Cardiac muscle cell (in vitro differentiated cells and primary cell): ENCODE measurements around the gene FBXW5. TPM values are rescaled to one million over a fixed set of nuclear protein-coding genes. Genes with fewer than 3 reads are reported as not detected.

Experiments used
- DNase-seq, 2 donors: peaks; one replicate each; pipeline versions ENCODE4 v3.0.0 to v3.0.0-alpha.2; 2010 to 2017; ENCODE audit warnings: low read depth in 1 of 2, low spot score in 1 of 2
- H3K27ac ChIP-seq: fragments of 200-600 bp; sonication (generic); 2 replicates; pipeline ENCODE4 v1.5.1; 2016
- H3K27me3 ChIP-seq: fragments of 200-600 bp; sonication (generic); 2 replicates; pipeline ENCODE4 v1.6.0; 2016; ENCODE audit warnings: control low read depth
- H3K36me3 ChIP-seq: fragments of 200-600 bp; sonication (generic); 2 replicates; pipeline ENCODE4 v1.5.1; 2016; ENCODE audit warnings: control low read depth
- H3K4me1 ChIP-seq: fragments of 200-600 bp; sonication (generic); 2 replicates; pipeline ENCODE4 v1.8.1; 2017; ENCODE audit warnings: low read depth, mild to moderate bottlenecking, mixed run types
- H3K4me3 ChIP-seq: fragments of 200-600 bp; sonication (generic); 2 replicates; pipeline ENCODE4 v1.5.1; 2016; ENCODE audit warnings: mild to moderate bottlenecking
- H3K9me3 ChIP-seq: fragments of 200-600 bp; sonication (generic); 2 replicates; pipeline ENCODE4 v1.5.1; 2017; ENCODE audit warnings: low read depth, mild to moderate bottlenecking, control low read depth
- CTCF ChIP-seq: IDR thresholded peaks from 2 replicates; pipeline ENCODE4 v1.5.1; 2012; ENCODE audit warnings: low read depth, mild to moderate bottlenecking, low read length
- polyA plus RNA-seq: library from polyadenylated mRNA; unstranded; fragments of >200 nt; fragmentation: Nextera tagmentation; extraction: Ambion mirVana; gene quantifications from 2 replicates; pipeline ENCODE4 v1.2.1, GENCODE V29; 2016
- total RNA-seq: library from RNA; depleted of rRNA; stranded (reverse); fragments of >200 nt; gene quantifications from 2 replicates; pipeline ENCODE4 v1.2.3, GENCODE V29; 2016

FBXW5 gene
- total and polyA plus RNA-seq, 2 experiments from 2014 or later = 119 to 188 TPM

GRCh38 chr9:136922540-136922939 lies 22.0 kb downstream of the FBXW5 start:
- Histone ChIP-seq H3K27me3 (no peaks in the 10 kb centered on the region), H3K36me3 (peaks cover 13% of the 10 kb centered on the region), H3K9me3 (no peaks in the 10 kb centered on the region), H3K4me3 (no peak overlapping the region), H3K27ac (peak overlapping the region; percentile 73), H3K4me1 (peaks cover 12% of the 10 kb centered on the region)
- no peak for DNase-seq
- no peak for TF ChIP-seq CTCF

- Histone ChIP-seq H3K4me3 (no peak overlapping the region), H3K4me1 (peaks cover 12% of the 10 kb centered on the region), H3K36me3 (peaks cover 13% of the 10 kb centered on the region), H3K27me3 (no peaks in the 10 kb centered on the region), H3K27ac (peak overlapping the region; percentile 73), H3K9me3 (no peaks in the 10 kb centered on the region)
- peak in 1 of 2 donors; percentile 32 for DNase-seq
- no peak for TF ChIP-seq CTCF
Measured at GRCh38 chr9:136921718-136922117, 22.8 kb downstream of the FBXW5 start.

GRCh38 chr9:136921307-136921706 lies 23.2 kb downstream of the FBXW5 start:
- H3K27ac ChIP-seq = peak overlapping the region; percentile 73
- H3K4me3 ChIP-seq = no peak overlapping the region
- peaks cover 12% of the 10 kb centered on the region for H3K4me1 ChIP-seq
- no peaks in the 10 kb centered on the region for H3K9me3 ChIP-seq
- H3K27me3 ChIP-seq = no peaks in the 10 kb centered on the region
- peaks cover 13% of the 10 kb centered on the region for H3K36me3 ChIP-seq
- DNase-seq = no peak
- no peak for TF ChIP-seq CTCF

GRCh38 chr9:136920734-136921231 lies 23.8 kb downstream of the FBXW5 start:
- H3K27me3 ChIP-seq = no peaks in the 10 kb centered on the region
- TF ChIP-seq CTCF = no peak
- no peak overlapping the region for H3K27ac ChIP-seq
- DNase-seq = no peak
- peaks cover 12% of the 10 kb centered on the region for H3K4me1 ChIP-seq
- H3K36me3 ChIP-seq = peaks cover 15% of the 10 kb centered on the region
- no peak overlapping the region for H3K4me3 ChIP-seq
- no peaks in the 10 kb centered on the region for H3K9me3 ChIP-seq

- H3K4me1 ChIP-seq = peaks cover 12% of the 10 kb centered on the region
- no peak overlapping the region for H3K27ac ChIP-seq
- no peak for DNase-seq
- TF ChIP-seq CTCF = no peak
- no peak overlapping the region for H3K4me3 ChIP-seq
- H3K36me3 ChIP-seq = peaks cover 15% of the 10 kb centered on the region
- H3K9me3 ChIP-seq = no peaks in the 10 kb centered on the region
- no peaks in the 10 kb centered on the region for H3K27me3 ChIP-seq
Measured at GRCh38 chr9:136920069-136920468, 24.5 kb downstream of the FBXW5 start.

GRCh38 chr9:136917902-136918301 lies 26.6 kb downstream of the FBXW5 start:
- Histone ChIP-seq H3K27ac (no peak overlapping the region), H3K36me3 (peaks cover 11% of the 10 kb centered on the region), H3K4me3 (no peak overlapping the region), H3K27me3 (no peaks in the 10 kb centered on the region), H3K4me1 (peaks cover 12% of the 10 kb centered on the region), H3K9me3 (no peaks in the 10 kb centered on the region)
- no peak for TF ChIP-seq CTCF
- no peak for DNase-seq
